K562 (cell line): Measurements from ENCODE around the gene FOXJ3. TPM values are rescaled to one million over a fixed set of nuclear protein-coding genes. Genes with fewer than 3 reads are reported as not detected.

Source experiments
- CBX3 ChIP-seq, 2 experiments: IDR thresholded peaks; 1 replicate in 1 of 2; 2 replicates in 1 of 2; pipeline ENCODE4 v1.6.1; 2012; ENCODE audit warnings: inconsistent platforms in 2 of 2, low read length in 2 of 2, borderline replicate concordance in 1 of 2, control low read depth in 1 of 2
- CBX5 ChIP-seq: IDR thresholded peaks from 2 replicates; pipeline ENCODE4 v1.6.1; 2014; ENCODE audit warnings: low read depth, borderline replicate concordance
- CSDE1 ChIP-seq, 2 experiments: fragments of 450-650 bp; IDR thresholded peaks; 2 replicates each; pipeline ENCODE4 v1.6.1; 2016; ENCODE audit warnings: mild to moderate bottlenecking in 1 of 2
- ERF ChIP-seq: fragments of 450-650 bp; formaldehyde crosslinking; IDR thresholded peaks from 2 replicates; pipeline ENCODE4 v1.4.0; 2020; ENCODE audit warnings: mild to moderate bottlenecking, mixed read lengths
- HNRNPUL1 ChIP-seq: fragments of 200-400 bp; formaldehyde crosslinking; IDR thresholded peaks from 2 replicates; pipeline ENCODE4 v1.6.1; 2017; ENCODE audit warnings: low read length
- ILK ChIP-seq: fragments of 450-650 bp; IDR thresholded peaks from 2 replicates; pipeline ENCODE4 v1.6.1; 2016; ENCODE audit warnings: missing genetic modification characterization, low read depth, mild to moderate bottlenecking, missing compliant biosample characterization, moderate library complexity, borderline replicate concordance
- KDM1A ChIP-seq, 2 experiments: fragments of 450-650 bp; IDR thresholded peaks; 2 replicates each; pipeline ENCODE4 v1.6.1; 2016; ENCODE audit warnings: mild to moderate bottlenecking in 2 of 2
- NEUROD1 ChIP-seq: fragments of 150-350 bp; IDR thresholded peaks from 2 replicates; pipeline ENCODE4 v1.6.1; 2014; ENCODE audit warnings: borderline replicate concordance, low read length, low read depth; ENCODE audit not compliant: partially characterized antibody
- NFRKB ChIP-seq: fragments of 450-650 bp; IDR thresholded peaks from 2 replicates; pipeline ENCODE4 v1.6.1; 2016; ENCODE audit warnings: low read depth
- POLR2B ChIP-seq: fragments of 450-650 bp; IDR thresholded peaks from 2 replicates; pipeline ENCODE4 v1.6.1; 2018; ENCODE audit warnings: low read depth; ENCODE audit not compliant: partially characterized antibody
- POLR2H ChIP-seq: IDR thresholded peaks from 2 replicates; pipeline ENCODE4 v1.6.1; 2016; ENCODE audit warnings: missing genetic modification characterization, low read depth, mild to moderate bottlenecking, control low read depth, missing compliant biosample characterization, moderate library complexity
- RHOXF2B ChIP-seq: fragments of 250-450 bp; sonication (Bioruptor Pico); conservative IDR thresholded peaks from 2 replicates; pipeline ENCODE4 v1.5.1; 2021
- THRAP3 ChIP-seq: fragments of 450-650 bp; IDR thresholded peaks from 2 replicates; pipeline ENCODE4 v1.6.1; 2016; ENCODE audit warnings: mild to moderate bottlenecking, inconsistent platforms, borderline replicate concordance
- U2AF2 ChIP-seq: fragments of 200-400 bp; formaldehyde crosslinking; optimal IDR thresholded peaks from 2 replicates; pipeline ENCODE3; 2017; ENCODE audit warnings: low read depth, mild to moderate bottlenecking, low read length
- ZBTB7A ChIP-seq: IDR thresholded peaks from 2 replicates; pipeline ENCODE4 v1.6.1; 2011; ENCODE audit warnings: low read depth, mild to moderate bottlenecking, low read length, moderate library complexity, borderline replicate concordance; ENCODE audit not compliant: control insufficient read depth
- ZEB2 ChIP-seq: fragments of 450-650 bp; IDR thresholded peaks from 2 replicates; pipeline ENCODE4 v1.6.1; 2016
- ZFPM2 ChIP-seq: fragments of 250-450 bp; sonication (Bioruptor Pico); IDR thresholded peaks from 2 replicates; pipeline ENCODE4 v1.5.1; 2022; ENCODE audit warnings: mild to moderate bottlenecking
- ZNF444 ChIP-seq: fragments of 250-450 bp; sonication (Bioruptor Pico); IDR thresholded peaks from 2 replicates; pipeline ENCODE4 v1.4.0; 2020; ENCODE audit warnings: mild to moderate bottlenecking, moderate library complexity
- ZNF584 ChIP-seq: fragments of 200-800 bp; sonication (Bioruptor generic); IDR thresholded peaks from 2 replicates; pipeline ENCODE4 v1.6.1; 2016; ENCODE audit warnings: low read depth, mild to moderate bottlenecking, missing genetic modification characterization, missing compliant biosample characterization
- ZNF586 ChIP-seq: fragments of 450-650 bp; formaldehyde crosslinking; conservative IDR thresholded peaks from 2 replicates; pipeline ENCODE4 v1.4.0; 2020; ENCODE audit warnings: mild to moderate bottlenecking, moderate library complexity
- polyA plus RNA-seq, 8 experiments: library from polyadenylated mRNA; depleted of rRNA in 4 of 8; stranded (reverse) in 5 of 8; unstranded in 3 of 8; fragments of >200 nt; fragmentation: Nextera tagmentation in 2 of 8; fragmentation: Illumina TruSeq in 1 of 8; extraction: Ambion mirVana in 2 of 8; extraction: Trizol in 1 of 8; gene quantifications; 2 replicates each; pipeline versions ENCODE4 v1.2.1 to v1.2.3, GENCODE V29; 2011 to 2014; ENCODE audit warnings: inconsistent platforms in 1 of 8, missing spikeins in 1 of 8
- total RNA-seq, 7 experiments: library from RNA; depleted of rRNA in 6 of 7; stranded (reverse); fragments of >200 nt in 6 of 7; fragmentation: Illumina TruSeq in 2 of 7; extraction: Trizol in 2 of 7; gene quantifications; 2 replicates each; pipeline versions ENCODE4 v1.2.1 to v1.2.3, GENCODE V29; 2011 to 2021; ENCODE audit warnings: low replicate concordance in 1 of 7
- TF ChIP-seq, protein P1 (sequence below), 2 experiments: IDR thresholded peaks; 2 replicates each; pipeline ENCODE4 v1.6.1; 2012; ENCODE audit warnings: improper control_type of control experiment in 2 of 2, low read depth in 2 of 2, low read length in 2 of 2, borderline replicate concordance in 1 of 2
- TF ChIP-seq, protein P2 (sequence below): fragments of 250-450 bp; sonication (Bioruptor Pico); IDR thresholded peaks from 2 replicates; pipeline ENCODE4 v1.9.0; 2021; ENCODE audit warnings: mild to moderate bottlenecking, inconsistent platforms
- TF ChIP-seq, protein P3 (sequence below): sonication (generic); formaldehyde crosslinking; IDR thresholded peaks from 2 replicates; pipeline ENCODE4 v1.8.1; 2023; ENCODE audit warnings: mild to moderate bottlenecking, missing genetic modification reagents, moderate library complexity

The FOXJ3 gene
- total and polyA plus RNA-seq, 9 of the 15 experiments (the other 6 are each of a cell fraction or from before 2014, with no cell fraction given) = 8.7 to 35.3 (median 23.4) TPM

DNA sequence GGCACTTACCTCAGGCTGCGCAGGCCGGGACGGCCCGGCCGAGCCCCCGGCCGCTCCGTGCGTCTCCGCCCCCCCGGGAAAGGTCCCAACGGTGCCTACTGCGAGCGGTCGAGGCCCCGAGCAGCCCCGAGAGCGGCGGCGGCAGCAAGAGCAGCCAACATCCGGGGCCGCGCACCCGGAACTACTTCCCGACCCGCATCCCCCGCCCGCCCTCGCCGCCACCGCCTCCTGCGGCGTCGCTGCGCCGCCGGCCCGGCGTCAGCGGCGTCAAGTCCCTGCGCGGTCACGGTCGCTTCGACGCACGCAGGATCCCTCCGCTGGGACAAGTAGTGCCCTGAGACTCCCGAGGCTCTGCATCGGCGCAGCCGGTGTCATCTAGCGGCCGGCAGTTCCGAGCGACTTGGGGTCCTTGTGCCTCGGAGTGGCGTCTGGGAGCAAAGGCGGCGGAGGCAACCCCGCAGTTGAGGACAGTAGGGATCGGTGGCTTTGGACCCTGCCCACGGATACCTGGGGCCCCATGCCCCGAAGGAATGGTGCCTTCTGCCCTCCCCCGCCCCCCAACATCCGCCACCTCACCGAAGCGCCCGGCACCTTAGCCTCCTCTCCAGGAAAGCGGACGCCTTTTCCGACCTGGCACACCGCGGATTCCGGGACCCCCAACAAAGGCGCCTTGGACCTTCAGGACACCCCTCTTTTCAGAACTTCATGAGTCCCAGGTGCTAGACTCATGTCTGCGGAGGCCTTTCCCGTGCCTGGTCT, at the start of gene FOXJ3 (continued):
- TF ChIP-seq KDM1A (IDR thresholded peaks at IDR 0.05) (peak in 1 of 2 experiments; percentile 78; a peak in 1 of 4 replicates), NFRKB (peak; percentile 55; the same call in 1 of the 2 replicates), U2AF2 (no peak), ZBTB7A (peak; percentile 13; the same call in 1 of the 2 replicates), POLR2B (peak; percentile 89), NEUROD1 (peak; percentile 88), POLR2H (tag) (peak; percentile 87), ILK (no peak), CSDE1 (IDR thresholded peaks at IDR 0.05) (peak in 1 of 2 experiments; percentile 57; a peak in 1 of 4 replicates), ZNF586 (no peak), HNRNPUL1 (no peak), CBX5 (0 out of 2 replicates have a peak, but pooled peaks have one; percentile 47), RHOXF2B (CRISPR knock-in tag) (no peak), ZEB2 (peak; percentile 53; the same call in 1 of the 2 replicates), ZFPM2 (CRISPR knock-in tag) (no peak), ZNF444 (CRISPR knock-in tag) (peak; percentile 54; the same call in 1 of the 2 replicates), CBX3 (IDR thresholded peaks at IDR 0.05; ENCODE audit: borderline replicate concordance in 1 of 2, low read length in 2 of 2) (peak in 1 of 2 experiments; percentile 86; a peak in 1 of 3 replicates), ERF (CRISPR knock-in tag) (no peak), THRAP3 (no peak), ZNF584 (no peak)
- TF ChIP-seq, protein P1, sequence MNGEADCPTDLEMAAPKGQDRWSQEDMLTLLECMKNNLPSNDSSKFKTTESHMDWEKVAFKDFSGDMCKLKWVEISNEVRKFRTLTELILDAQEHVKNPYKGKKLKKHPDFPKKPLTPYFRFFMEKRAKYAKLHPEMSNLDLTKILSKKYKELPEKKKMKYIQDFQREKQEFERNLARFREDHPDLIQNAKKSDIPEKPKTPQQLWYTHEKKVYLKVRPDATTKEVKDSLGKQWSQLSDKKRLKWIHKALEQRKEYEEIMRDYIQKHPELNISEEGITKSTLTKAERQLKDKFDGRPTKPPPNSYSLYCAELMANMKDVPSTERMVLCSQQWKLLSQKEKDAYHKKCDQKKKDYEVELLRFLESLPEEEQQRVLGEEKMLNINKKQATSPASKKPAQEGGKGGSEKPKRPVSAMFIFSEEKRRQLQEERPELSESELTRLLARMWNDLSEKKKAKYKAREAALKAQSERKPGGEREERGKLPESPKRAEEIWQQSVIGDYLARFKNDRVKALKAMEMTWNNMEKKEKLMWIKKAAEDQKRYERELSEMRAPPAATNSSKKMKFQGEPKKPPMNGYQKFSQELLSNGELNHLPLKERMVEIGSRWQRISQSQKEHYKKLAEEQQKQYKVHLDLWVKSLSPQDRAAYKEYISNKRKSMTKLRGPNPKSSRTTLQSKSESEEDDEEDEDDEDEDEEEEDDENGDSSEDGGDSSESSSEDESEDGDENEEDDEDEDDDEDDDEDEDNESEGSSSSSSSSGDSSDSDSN (IDR thresholded peaks at IDR 0.05; ENCODE audit: borderline replicate concordance in 1 of 2, low read depth in 2 of 2, low read length in 2 of 2) = peak; percentile 69 to 83; a peak in 1 of 4 replicates
- TF ChIP-seq, protein P2, sequence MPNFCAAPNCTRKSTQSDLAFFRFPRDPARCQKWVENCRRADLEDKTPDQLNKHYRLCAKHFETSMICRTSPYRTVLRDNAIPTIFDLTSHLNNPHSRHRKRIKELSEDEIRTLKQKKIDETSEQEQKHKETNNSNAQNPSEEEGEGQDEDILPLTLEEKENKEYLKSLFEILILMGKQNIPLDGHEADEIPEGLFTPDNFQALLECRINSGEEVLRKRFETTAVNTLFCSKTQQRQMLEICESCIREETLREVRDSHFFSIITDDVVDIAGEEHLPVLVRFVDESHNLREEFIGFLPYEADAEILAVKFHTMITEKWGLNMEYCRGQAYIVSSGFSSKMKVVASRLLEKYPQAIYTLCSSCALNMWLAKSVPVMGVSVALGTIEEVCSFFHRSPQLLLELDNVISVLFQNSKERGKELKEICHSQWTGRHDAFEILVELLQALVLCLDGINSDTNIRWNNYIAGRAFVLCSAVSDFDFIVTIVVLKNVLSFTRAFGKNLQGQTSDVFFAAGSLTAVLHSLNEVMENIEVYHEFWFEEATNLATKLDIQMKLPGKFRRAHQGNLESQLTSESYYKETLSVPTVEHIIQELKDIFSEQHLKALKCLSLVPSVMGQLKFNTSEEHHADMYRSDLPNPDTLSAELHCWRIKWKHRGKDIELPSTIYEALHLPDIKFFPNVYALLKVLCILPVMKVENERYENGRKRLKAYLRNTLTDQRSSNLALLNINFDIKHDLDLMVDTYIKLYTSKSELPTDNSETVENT (CRISPR knock-in tag) = peak; percentile 79
- TF ChIP-seq, protein P3, sequence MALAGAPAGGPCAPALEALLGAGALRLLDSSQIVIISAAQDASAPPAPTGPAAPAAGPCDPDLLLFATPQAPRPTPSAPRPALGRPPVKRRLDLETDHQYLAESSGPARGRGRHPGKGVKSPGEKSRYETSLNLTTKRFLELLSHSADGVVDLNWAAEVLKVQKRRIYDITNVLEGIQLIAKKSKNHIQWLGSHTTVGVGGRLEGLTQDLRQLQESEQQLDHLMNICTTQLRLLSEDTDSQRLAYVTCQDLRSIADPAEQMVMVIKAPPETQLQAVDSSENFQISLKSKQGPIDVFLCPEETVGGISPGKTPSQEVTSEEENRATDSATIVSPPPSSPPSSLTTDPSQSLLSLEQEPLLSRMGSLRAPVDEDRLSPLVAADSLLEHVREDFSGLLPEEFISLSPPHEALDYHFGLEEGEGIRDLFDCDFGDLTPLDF (CRISPR knock-in tag) = peak; percentile 75
